NOMO-1 (cell line): ENCODE data around the gene SLC32A1.

ENCODE experiments used
- DNase-seq, 2 experiments: peaks; one replicate each; lab custom pipeline; 2025; ENCODE audit not compliant: unreplicated experiment in 2 of 2; lab: John Stamatoyannopoulos, UW

Gene SLC32A1

DNA sequence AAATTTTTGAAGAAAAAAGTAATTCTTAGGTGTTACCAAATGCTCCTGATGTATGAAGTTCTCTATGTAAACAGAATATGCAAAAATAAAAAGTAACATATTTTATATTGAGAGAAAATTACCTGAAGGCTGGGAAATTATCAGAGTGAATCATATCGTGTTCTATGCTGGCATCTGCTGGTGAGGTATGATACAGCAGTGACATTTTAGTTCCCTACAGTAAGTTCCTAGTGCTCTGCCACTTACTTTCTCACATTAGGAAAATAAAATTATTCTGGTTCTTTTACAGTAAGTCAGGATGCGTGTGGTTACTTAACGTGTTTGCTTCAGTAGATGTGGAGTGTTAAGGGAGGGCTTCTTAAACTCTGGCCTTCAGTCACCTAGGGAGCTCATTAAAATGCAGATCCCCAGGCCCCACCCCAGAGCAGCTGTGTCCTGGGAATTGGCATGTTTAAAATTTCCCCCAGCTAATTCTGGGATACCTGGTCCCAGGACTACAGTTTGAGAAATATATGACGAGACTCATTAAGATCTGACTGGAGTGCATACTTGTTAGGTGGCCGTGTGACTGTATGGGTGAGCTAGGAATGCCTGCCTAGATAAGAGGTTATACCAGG, 27.2 kb downstream of the SLC32A1 start:
- peak in 1 of 2 experiments; percentile 38 for DNase-seq

DNA sequence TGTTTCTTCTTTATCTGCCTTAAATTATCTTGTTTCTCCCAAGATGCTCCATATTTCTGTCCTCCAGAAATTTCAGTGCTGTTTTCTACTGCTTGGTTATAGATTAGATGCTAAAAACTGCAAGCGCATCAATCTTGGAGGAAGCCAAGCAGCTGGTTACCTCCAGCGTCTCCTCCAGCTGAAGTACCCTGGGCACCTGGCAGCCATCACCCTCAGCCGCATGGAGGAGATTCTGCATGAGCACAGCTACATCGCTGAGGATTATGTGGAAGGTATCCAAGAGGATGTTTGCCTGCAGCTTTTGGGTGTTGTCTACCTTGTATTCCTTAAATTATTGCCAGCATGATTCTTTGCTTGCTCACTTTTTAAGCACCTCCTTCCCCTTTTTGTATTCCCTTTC, 27.7 kb downstream of the SLC32A1 start:
- DNase-seq: no peak

DNA sequence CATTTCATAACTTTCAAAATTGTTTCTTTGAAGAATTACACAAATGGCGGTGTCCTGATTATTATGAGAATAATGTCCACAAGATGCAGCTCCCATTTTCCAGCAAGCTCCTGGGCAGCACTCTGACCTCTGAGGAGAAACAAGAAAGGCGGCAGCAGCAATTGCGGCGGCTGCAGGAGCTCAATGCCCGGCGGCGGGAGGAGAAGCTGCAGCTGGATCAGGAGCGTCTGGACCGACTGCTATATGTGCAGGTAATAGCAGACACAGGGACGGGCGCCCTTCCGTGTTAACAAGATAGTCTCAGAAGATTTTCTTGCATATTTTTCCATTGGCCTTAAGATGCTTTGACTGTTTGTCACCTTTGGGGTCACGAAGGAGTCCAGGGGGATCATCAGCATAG, 30.6 kb downstream of the SLC32A1 start:
- DNase-seq: no peak

DNA sequence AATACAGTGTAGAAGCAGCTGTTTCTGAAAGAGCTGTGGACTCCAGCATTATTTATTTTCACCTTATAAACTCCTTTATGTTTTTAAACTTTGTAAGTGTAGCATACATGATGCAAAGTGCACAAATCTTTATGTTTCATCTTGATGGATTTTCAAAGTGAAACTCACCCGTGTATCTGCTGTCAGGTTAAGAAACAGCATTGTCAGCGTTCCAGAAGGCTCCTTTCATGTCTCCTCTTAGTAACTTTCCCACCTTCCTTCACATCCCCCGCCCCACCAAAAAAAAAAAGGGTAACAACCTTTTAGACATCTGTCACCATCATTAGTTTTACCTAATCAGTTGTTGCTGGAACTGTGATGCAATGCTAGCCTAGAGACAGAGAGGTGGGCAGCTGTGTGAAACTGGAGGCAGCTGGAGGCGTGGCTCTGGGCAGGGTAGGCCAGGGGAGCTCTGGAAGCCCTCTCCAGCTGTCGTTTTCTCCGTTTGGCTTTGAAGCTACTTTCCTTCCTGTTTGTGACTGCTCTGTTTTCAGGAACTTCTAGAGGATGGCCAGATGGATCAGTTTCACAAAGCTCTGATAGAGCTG, 31.1 kb downstream of the SLC32A1 start:
- DNase-seq: no peak

DNA sequence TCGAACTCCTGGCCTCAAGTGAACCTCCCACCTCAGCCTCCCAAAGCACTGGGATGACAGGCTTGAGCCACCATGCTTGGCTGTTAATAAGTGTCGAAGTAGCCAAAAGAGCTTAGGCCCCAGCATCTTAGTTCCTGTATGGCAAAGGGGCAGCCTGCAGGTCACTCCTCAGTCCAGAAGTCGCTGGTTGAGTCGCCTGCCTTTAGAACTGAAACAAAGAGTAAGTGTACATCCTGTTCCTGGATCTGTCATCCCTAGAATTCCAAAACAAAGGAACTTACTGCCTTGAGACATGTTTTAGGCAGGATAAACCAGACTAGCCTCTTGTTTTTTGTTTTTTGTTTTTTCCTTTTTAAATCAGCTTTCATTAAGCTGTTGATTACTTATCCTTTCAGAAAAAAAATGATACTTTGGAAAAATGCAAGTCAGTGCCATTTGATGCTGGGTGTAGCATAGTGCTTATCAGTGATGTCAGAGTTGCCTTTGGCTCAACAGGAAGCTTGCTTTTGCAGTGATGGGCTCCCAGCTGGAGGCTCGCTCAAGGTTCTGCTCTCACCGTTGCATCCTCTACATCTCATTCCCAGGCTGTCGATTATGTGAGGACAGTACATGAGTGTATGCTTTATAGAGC, 33.0 kb downstream of the SLC32A1 start:
- DNase-seq: no peak

DNA sequence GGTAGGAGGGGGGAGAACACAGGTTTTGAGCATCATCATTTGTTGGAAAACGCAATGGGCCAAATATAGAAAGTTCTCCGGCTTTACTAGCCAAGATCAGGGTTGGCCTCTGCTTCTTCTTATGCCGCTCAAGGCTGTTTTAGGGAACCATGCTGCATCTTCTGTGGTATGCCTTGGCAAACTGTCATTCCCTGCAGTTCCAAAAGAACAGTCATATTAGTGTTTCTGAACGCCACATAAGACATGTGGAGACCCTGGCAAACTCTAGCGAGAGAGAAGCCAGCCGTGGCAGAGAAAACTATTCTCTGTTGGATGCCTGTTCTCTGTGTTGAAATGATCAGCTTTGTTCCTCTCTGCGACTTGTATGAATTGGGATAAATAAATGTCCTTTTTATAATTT, 34.8 kb downstream of the SLC32A1 start:
- DNase-seq: no peak

DNA sequence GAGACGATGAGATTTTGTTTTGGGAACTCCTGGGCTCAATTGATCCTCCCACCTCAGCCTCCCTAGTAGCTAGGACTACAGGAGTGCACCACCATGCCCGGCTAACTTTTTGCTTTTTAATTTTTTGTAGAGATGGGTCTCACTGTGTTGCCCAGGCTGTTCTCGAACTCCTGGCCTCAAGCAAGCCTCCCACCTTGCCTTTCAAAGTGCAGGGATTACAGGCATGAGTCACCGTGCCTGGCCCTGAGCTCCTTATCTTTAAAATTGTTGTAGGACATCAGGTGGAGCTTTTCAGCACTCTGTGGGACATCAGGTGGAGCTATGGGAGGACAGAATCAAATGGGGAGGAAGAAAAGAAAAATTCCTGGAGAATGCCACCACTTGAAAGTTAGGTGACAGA, 36.7 kb downstream of the SLC32A1 start:
- no peak for DNase-seq

DNA sequence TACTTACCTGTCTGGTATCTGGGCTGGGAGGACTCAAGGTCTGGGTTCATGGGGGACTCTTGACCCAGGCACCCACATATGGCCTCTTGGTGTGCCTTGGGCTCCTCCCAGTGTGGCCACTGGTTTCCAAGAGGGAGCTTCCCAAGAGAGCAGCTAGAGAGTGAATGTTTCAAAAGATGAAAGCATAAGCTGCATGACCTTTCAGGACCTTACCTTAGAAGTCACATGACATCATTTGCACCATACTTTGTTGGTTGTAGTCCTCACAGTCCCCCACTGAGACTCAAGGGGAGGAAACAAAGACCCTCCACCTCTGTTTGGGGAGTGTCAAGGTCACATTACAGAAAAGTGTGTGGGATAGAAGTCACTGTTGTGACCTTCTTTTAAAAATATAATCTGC, 37.9 kb downstream of the SLC32A1 start:
- no peak for DNase-seq

DNA sequence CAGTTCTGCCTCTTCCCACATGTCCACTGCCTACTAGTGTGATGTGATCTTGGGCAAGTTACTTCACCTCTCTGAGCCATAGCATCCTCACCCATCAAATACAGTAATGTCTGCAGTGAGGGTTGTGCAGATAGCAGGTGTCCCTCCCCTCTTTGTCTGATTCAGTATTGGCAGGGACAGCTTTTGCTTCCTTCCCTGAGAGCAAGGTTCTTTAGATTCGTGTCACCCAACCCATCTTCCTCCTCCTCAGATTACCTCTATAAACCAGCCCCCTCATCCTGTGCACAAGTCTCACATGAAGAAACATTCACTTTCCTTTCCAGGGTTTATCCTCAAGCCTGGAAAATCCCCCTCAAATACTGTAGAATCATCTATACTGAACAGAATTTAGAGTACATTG, 39.3 kb downstream of the SLC32A1 start:
- no peak for DNase-seq

DNA sequence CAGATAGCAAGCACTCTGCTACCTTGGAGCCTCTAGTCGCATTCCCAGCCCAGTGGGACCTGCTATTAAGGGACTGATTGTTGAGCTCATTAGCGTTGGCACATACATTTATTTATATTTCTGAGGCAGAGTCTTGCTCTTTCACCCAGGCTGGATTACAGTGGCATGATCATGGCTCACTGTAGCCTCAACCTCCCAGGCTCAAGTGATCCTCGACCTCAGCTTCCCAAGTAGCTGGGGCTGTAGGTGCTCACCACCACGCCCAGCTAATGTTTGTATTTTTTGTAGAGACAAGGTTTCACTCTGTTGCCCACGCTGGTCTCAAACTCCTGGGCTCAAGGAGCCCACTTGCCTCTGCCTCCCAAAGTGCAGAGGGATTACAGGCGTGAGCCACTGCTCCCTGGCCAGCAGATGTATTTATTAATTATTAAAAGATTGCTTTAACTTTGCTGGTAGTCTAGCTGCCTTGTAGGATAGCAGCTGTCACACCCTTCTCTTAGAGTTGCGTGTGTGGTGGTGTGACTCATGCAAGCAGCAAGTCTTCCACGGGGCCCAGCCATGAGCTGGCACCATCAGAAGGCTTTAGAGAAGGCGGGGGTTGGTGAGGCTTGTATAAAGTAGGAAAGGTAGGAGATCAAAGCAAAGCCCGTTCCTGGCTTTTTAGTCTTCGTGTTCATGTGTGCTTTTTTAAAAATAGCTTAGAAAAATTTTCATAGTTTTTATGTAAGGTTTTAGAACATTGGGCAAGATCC, 40.5 kb downstream of the SLC32A1 start:
- peak; percentile 32 to 57 for DNase-seq

DNA sequence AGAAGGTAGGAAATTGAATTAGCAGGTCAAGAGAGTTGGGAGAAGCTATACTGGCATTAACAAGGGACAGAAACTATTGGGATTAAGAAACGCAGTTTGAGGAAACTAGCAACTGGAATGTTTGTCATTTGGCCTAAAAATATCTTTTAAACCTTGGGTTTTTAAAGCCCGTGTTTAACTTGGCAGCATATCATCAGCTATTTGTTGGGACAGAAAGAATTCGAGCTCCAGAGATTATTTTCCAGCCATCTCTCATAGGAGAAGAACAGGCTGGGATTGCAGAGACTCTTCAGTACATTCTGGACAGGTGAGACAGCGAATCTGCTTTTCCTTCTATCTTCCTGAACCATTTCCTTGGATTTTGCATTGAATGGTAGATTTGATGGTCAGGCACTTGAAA, 41.8 kb downstream of the SLC32A1 start:
- DNase-seq: no peak

DNA sequence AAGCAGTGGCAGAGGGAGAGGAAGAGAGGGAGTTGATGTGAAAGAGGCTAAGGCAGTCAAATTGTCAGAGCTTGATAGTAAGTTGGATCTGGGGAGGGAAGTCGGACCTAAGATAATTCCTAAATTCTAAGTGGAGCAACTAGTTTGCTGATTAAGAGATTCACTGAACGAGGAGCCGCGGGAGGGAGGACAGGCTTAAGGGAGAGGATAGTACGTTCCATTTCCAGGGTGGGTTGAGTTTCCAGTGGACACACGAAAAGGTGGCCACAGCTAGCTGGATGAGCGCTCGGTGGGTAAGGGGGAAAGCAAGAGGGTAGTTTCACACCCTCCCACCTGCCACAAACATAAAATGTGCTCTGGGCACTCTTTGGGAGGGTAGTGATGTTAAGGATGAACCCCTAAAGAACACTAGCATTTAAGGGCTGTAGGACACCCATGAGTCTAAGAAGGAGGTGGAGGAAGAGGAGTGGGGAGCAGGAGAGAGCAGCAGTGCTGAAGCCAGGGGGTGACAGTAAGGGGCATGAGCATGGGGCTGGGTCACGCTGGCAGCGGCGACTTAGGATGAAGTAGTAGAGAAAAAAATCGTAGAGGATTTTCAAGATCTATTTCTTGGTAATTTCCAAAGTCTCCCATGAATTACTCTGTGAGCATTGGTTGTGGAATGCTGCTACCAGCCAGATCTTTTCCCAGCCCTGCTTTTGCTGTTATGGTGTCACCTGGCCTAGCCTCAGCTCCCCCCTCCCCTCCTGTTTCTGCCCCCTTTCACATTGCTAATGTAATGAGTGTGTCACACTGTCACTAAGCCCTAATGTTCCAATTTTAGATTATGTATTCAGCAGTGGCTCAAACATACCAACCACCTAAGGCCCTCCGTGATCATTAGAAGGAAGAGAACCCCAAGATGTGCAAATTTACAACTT, 45.4 kb downstream of the SLC32A1 start:
- DNase-seq: no peak

DNA sequence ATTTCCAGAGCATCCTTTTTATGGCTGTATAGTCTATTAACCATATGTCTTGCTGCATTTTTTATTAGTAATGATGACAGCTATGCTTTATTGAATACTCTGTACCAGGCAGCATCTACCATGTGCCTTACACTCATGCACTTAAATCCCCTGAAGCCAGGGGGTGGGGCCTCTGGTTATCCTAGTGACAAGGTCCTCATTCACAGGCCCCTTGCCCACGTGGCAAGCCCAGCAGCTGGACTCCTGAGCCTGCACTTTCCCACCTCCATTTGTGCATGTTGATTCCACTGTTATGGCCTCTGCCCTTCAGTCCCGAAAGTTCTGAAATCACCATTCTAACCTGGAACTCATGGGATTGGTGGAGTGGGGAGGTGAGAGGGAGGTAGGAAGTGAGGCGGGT, 46.3 kb downstream of the SLC32A1 start:
- no peak for DNase-seq

DNA sequence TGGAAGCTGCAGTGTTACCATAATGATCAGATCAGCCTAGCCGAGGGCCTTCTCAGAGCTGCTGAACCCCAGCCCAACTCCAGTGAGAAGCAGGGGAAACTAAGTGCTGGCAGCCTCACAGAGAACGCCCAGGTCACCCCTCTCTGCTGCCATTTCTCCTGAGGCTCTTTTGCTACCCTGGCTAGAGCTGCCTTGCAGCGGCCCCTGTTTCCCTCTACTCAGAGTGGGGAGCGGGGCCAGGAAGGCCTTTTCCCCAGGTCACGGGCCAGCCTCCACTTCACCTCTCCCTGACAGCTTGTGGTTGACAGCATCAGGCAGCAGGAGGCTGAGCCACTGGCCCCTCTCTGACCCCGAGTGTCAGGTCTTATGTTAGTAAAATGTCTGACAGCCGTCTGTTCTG, 46.7 kb downstream of the SLC32A1 start:
- DNase-seq: no peak

DNA sequence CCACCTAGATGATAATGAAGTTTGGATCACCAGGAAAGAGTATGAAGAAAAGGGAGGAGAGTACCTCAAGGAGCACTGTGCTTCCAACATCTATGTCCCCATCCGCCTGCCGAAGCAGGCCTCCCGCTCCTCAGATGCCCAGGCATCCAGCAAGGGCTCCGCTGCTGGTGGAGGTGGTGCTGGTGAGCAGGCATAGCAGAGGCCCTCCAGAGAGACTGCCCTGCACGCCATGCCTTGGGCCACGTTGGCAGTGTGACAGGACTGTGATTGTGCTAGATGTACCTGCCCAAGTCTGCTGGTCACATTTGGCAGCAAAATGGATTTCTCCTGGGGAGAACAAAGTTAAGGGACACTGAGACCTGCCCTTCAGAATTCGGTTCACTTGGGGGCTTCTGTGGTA, 47.3 kb downstream of the SLC32A1 start:
- DNase-seq: no peak

DNA sequence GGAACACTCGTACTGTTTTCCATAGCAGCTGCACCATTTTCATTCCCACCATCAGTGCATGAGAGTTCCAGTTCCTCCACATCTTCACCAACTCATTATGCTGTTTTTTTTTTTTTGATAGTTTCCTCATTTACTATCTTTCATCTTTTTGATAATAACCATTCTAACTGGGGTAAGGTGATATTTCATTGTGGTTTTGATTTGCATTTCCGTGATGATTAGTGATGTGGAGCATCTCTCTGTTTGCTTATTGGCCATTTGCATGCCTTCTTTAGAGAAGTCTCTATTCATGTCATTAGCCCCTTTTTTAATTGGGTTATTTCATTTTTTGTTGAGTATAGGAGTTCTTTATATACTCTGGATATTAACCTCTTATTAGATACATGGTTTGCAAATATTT, 49.9 kb downstream of the SLC32A1 start:
- no peak for DNase-seq

DNA sequence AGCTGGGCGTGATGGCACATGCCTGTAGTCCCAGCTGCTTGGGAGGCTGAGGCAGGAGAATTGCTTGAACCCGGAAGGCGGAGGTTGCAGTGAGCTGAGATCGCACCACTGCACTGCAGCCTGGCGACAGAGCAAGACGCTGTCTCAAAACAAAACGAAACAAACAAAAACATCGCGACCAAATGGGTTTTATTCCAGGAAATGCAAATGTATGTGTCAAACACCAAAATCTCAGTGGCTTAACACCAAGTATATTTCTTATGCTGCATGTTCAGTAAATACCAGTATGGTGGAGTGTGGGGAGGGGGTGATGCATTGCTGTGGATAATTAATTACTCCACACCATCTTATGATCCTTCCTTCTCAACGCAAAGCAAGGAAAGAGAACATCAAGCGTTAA, 52.1 kb downstream of the SLC32A1 start:
- no peak for DNase-seq
